Left lung (tissue), 10 donors: ENCODE measurements around the gene MGAT3. TPM values are rescaled to one million over a fixed set of nuclear protein-coding genes. Genes with fewer than 3 reads are reported as not detected.

ENCODE experiments used
- ATAC-seq: fragments of 200-7000 bp; cut with Tn5 transposase; one replicate; pipeline ENCODE4 v1.9.1; 2020; ENCODE audit warnings: moderate library complexity
- DNase-seq, 4 donors: peaks; one replicate each; pipeline ENCODE4 v3.0.0-alpha.2; 2013 to 2020
- H3K27ac ChIP-seq, 2 donors: fragments of 200-600 bp; sonication (generic) in 1 of 2; one replicate each; pipeline versions ENCODE4 v1.5.0 to v1.8.0; 2020 to 2021
- H3K27me3 ChIP-seq, 2 donors: fragments of 200-600 bp; sonication (generic) in 1 of 2; one replicate each; pipeline versions ENCODE4 v1.5.0 to v1.8.0; 2020 to 2021
- H3K36me3 ChIP-seq, 2 donors: fragments of 200-600 bp; sonication (generic) in 1 of 2; one replicate each; pipeline versions ENCODE4 v1.5.0 to v1.8.0; 2020 to 2021
- H3K4me1 ChIP-seq, 2 donors: fragments of 200-600 bp; one replicate each; pipeline ENCODE4 v1.8.0; 2021
- H3K4me3 ChIP-seq, 2 donors: fragments of 200-600 bp; sonication (generic) in 1 of 2; one replicate each; pipeline versions ENCODE4 v1.5.0 to v1.8.0; 2020 to 2021; ENCODE audit warnings: mild to moderate bottlenecking in 1 of 2
- H3K9me3 ChIP-seq, 2 donors: fragments of 200-600 bp; sonication (generic) in 1 of 2; one replicate each; pipeline versions ENCODE4 v1.5.0 to v1.8.0; 2020 to 2021
- intact Hi-C, 2 donors: fragments of 100-400 bp; cut with DNase I; formaldehyde crosslinking; loops; one replicate each; pipeline versions ENCODE4 v1.11.2 to v1.14.2; 2022
- polyA plus RNA-seq, 6 donors: library from polyadenylated mRNA; unstranded; fragments of 120-200 nt; gene quantifications; one replicate each; pipeline ENCODE4 v1.2.1, GENCODE V29; 2013; ENCODE audit not compliant: insufficient read length in 6 of 6
- total RNA-seq, 2 donors: library from RNA; stranded (reverse); fragmentation: NEBNext Ultra II Directional; extraction: Animal tissue kit (Norgen Biotek cat#: 25700); gene quantifications; one replicate each; pipeline ENCODE4 v1.2.1, GENCODE V29; 2021
- TF ChIP-seq, protein P1 (sequence below), 2 donors: fragments of 200-600 bp; sonication (generic) in 1 of 2; IDR thresholded peaks; one replicate each; pipeline versions ENCODE4 v1.5.0 to v1.8.0; 2021; ENCODE audit warnings: antibody characterized with exemption in 2 of 2
- donor health status: DM: no; HTN: yes; CAD: no.
- donor health status: DM: no; HTN: no; CAD: no.

The MGAT3 gene
- total and polyA plus RNA-seq, 8 donors = 6.7 to 21.2 (median 13.4) TPM

DNA sequence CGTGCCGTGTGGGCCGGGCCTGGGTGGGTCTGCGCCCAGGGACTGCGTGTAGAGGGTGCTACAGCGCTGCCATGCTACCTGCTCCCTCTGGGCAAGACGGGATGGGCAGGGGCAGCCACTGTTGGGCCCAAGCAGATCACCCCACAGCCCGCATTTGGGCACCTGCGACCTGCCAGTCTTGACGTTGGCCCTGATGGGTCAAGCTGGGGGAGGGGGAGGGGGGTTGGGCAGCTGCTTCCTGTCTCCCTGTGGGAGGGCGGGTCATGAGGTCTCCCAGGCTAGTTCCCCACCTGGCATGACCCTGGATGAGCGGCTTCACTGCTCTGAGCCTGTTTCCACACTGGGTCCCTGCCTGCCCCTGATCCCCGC lies 78.5 kb downstream of the MGAT3 start:
- no peak overlapping the region for H3K4me3 ChIP-seq
- no peaks in the 10 kb centered on the region for H3K27me3 ChIP-seq
- no peak for DNase-seq
- no peak overlapping the region for H3K27ac ChIP-seq
- H3K4me1 ChIP-seq = peaks cover 10 to 30% of the 10 kb centered on the region in 2 donors
- intact Hi-C loops = loop anchor here in 1 of 2 donors (5.0 kb wide), 1 partner anchor 492 kb away; no protein-coding TSS in a partner anchor
- ATAC-seq = no peak
- H3K36me3 ChIP-seq = peaks cover 0 to 6% of the 10 kb centered on the region in 2 donors
- no peaks in the 10 kb centered on the region for H3K9me3 ChIP-seq
- TF ChIP-seq, protein P1, sequence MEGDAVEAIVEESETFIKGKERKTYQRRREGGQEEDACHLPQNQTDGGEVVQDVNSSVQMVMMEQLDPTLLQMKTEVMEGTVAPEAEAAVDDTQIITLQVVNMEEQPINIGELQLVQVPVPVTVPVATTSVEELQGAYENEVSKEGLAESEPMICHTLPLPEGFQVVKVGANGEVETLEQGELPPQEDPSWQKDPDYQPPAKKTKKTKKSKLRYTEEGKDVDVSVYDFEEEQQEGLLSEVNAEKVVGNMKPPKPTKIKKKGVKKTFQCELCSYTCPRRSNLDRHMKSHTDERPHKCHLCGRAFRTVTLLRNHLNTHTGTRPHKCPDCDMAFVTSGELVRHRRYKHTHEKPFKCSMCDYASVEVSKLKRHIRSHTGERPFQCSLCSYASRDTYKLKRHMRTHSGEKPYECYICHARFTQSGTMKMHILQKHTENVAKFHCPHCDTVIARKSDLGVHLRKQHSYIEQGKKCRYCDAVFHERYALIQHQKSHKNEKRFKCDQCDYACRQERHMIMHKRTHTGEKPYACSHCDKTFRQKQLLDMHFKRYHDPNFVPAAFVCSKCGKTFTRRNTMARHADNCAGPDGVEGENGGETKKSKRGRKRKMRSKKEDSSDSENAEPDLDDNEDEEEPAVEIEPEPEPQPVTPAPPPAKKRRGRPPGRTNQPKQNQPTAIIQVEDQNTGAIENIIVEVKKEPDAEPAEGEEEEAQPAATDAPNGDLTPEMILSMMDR (IDR thresholded peaks at IDR 0.05) = no peak

DNA sequence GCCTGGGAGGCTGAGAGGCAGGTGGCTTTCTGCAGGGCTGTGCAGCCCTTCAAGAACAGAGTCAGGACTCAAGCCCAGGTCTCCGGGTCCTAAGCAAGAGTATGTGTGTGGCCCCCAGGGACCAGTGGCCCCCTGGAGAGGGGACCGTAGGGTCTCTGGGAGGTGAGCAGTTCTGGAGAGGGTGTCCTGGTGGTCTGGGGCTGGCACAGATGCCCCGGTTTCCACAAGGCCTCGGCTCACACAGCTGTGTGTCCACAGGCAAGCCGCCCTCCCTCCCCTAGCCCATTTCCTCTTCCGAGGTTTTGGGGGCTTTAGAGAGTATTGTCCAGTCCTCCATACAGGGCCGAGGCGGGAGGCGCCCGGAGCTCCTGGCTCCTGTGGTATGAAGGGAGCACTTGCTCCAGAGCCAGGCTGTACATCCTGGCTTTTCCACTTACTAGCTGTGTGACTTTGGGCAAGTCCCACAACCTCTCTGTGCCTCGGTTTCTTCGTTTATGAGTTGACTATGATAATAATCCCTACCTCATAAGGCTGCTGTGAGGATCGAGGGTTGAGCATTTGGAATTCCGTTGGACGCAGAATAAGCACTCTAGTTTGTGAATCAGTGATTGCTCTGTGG lies 79.1 kb downstream of the MGAT3 start:
- Histone ChIP-seq H3K36me3 (peaks cover 0 to 2% of the 10 kb centered on the region in 2 donors), H3K27ac (no peak overlapping the region), H3K27me3 (no peaks in the 10 kb centered on the region), H3K4me1 (peaks cover 10 to 24% of the 10 kb centered on the region in 2 donors), H3K9me3 (no peaks in the 10 kb centered on the region), H3K4me3 (no peak overlapping the region)
- no peak for DNase-seq
- ATAC-seq = no peak
- TF ChIP-seq, protein P1 (IDR thresholded peaks at IDR 0.05) = no peak
- intact Hi-C loops = loop anchor here in 1 of 2 donors (5.0 kb wide), 1 partner anchor 491 kb away; no protein-coding TSS in a partner anchor

DNA sequence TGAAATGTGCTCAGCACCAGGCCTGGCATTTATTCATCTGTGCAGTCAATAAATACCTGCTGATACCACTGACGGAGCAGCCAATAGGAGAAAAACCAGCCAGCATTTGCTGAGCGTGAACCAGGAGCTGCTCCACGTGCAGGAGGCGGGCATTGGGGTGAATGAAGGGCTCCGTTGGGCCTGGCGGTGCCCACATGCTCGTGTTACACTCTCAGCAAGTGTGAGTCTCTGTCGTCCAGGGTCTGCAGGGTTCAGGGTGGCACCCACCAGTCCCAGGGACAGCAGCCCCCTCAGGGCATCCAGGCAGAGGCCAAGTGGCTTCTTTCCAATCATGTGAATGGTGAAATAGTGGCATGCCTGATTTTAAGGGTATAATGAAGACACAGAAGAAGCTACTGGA lies 79.9 kb downstream of the MGAT3 start:
- TF ChIP-seq, protein P1 (IDR thresholded peaks at IDR 0.05) = no peak
- Histone ChIP-seq H3K27me3 (no peaks in the 10 kb centered on the region), H3K27ac (no peak overlapping the region), H3K4me1 (peaks cover 3 to 16% of the 10 kb centered on the region in 2 donors), H3K4me3 (no peak overlapping the region), H3K9me3 (no peaks in the 10 kb centered on the region), H3K36me3 (no peaks in the 10 kb centered on the region)
- DNase-seq (no peak), ATAC-seq (no peak)
- intact Hi-C loops = loop anchor here in 1 of 2 donors (5.0 kb wide), 1 partner anchor 491 kb away; no protein-coding TSS in a partner anchor

DNA sequence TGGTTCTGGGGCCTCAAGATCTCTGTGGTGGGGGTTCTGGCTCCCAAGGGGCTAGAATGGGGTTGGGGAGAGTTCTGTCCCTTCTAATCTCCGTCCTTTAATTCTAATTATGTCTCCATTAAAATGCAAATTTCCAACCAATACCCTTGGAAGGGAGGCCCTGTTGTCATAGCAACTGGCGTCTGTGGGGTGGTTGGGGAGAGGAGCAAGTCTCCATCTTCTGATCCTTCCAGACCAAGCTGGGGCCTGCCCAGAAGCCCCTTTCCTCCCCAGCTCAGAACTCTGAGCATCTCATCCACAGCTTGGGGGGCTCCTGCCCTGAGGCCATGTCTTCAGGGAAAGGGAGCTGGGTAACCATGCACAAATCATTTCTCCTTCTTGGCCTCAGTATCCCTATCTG lies 81.2 kb downstream of the MGAT3 start:
- no peak for ATAC-seq
- intact Hi-C loops = loop anchor here in 1 of 2 donors (5.0 kb wide), 1 partner anchor 489 kb away; no protein-coding TSS in a partner anchor
- TF ChIP-seq, protein P1 (IDR thresholded peaks at IDR 0.05) = no peak

More for the DNA sequence above, 81.2 kb downstream of the MGAT3 start:
- Histone ChIP-seq H3K27me3 (peaks cover 0 to 9% of the 10 kb centered on the region in 2 donors), H3K4me1 (peaks cover 0 to 13% of the 10 kb centered on the region in 2 donors), H3K9me3 (no peaks in the 10 kb centered on the region), H3K27ac (no peak overlapping the region), H3K4me3 (no peak overlapping the region), H3K36me3 (no peaks in the 10 kb centered on the region)
- DNase-seq = no peak

Other genes with a start within 250 kb of the MGAT3 start
- gene PDGFB, start 212.0 kb upstream of the MGAT3 start, total RNA-seq = 10 to 100 TPM; 21.9 to 28.2 TPM
- 10 to 100 TPM; 16.0 to 27.5 (median 22.8) TPM for gene PDGFB, start 212.0 kb upstream of the MGAT3 start, polyA plus RNA-seq
- gene RPL3, start 137.4 kb upstream of the MGAT3 start, total RNA-seq = 1,000 to 10,000 TPM; 1,506 to 1,575 TPM
- 1,000 to 10,000 TPM; 3,313 to 3,842 (median 3,675) TPM for gene RPL3, start 137.4 kb upstream of the MGAT3 start, polyA plus RNA-seq
- gene SYNGR1, start 107.0 kb upstream of the MGAT3 start, total RNA-seq = 1 to 10 TPM; 5.5 to 7.2 TPM
- gene SYNGR1, start 107.0 kb upstream of the MGAT3 start, polyA plus RNA-seq = 10 to 100 TPM; 23.7 to 32.0 (median 27.5) TPM
- 10 to 100 TPM; 20.5 to 21.5 TPM for gene TAB1, start 57.2 kb upstream of the MGAT3 start, total RNA-seq
- 10 to 100 TPM; 30.2 to 35.5 (median 32.1) TPM for gene TAB1, start 57.2 kb upstream of the MGAT3 start, polyA plus RNA-seq
- 10 to 100 TPM; 16.1 to 27.2 TPM for gene MIEF1, start 45.3 kb downstream of the MGAT3 start, total RNA-seq
- 10 to 100 TPM; 21.8 to 28.5 (median 25.4) TPM for gene MIEF1, start 45.3 kb downstream of the MGAT3 start, polyA plus RNA-seq
- 100 to 1,000 TPM; 204 to 308 TPM for gene ATF4, start 63.5 kb downstream of the MGAT3 start, total RNA-seq
- 100 to 1,000 TPM; 272 to 349 (median 312) TPM for gene ATF4, start 63.5 kb downstream of the MGAT3 start, polyA plus RNA-seq
- gene RPS19BP1, start 75.7 kb downstream of the MGAT3 start, total RNA-seq = 10 to 100 TPM; 63.5 to 88.4 TPM
- gene RPS19BP1, start 75.7 kb downstream of the MGAT3 start, polyA plus RNA-seq = 10 to 100 TPM; 42.3 to 56.8 (median 49.0) TPM
- under 1 TPM; 0.03 to 0.10 TPM for gene CACNA1I, start 113.7 kb downstream of the MGAT3 start, total RNA-seq
- under 1 TPM; 0.07 to 0.35 (median 0.10) TPM for gene CACNA1I, start 113.7 kb downstream of the MGAT3 start, polyA plus RNA-seq